KMS-11 (cell line): ENCODE results near the gene FAM117A.

Source experiments
- H2AFZ ChIP-seq: fragments of 200-600 bp; sonication (generic); 2 replicates; pipeline ENCODE4 v1.6.1; 2016; ENCODE audit warnings: antibody characterized with exemption, mixed run types, low read depth
- H3K27ac ChIP-seq: fragments of 200-600 bp; sonication (generic); 2 replicates; pipeline ENCODE4 v1.6.1; 2016; ENCODE audit warnings: mild to moderate bottlenecking, mixed run types
- H3K27me3 ChIP-seq: fragments of 200-600 bp; sonication (generic); 2 replicates; pipeline ENCODE4 v1.6.1; 2017; ENCODE audit warnings: mild to moderate bottlenecking, low read depth, mixed run types, moderate library complexity; ENCODE audit not compliant: insufficient read depth
- H3K36me3 ChIP-seq: fragments of 200-600 bp; sonication (generic); 2 replicates; pipeline ENCODE4 v1.6.1; 2017; ENCODE audit warnings: mild to moderate bottlenecking, mixed run types; ENCODE audit not compliant: insufficient read depth
- H3K4me1 ChIP-seq: fragments of 200-600 bp; sonication (generic); 2 replicates; pipeline ENCODE4 v1.6.1; 2016; ENCODE audit warnings: mild to moderate bottlenecking, low read depth, mixed run types; ENCODE audit not compliant: poor library complexity, severe bottlenecking
- H3K4me2 ChIP-seq: fragments of 200-600 bp; sonication (generic); 2 replicates; pipeline ENCODE4 v1.7.0; 2016; ENCODE audit warnings: mild to moderate bottlenecking, mixed run types
- H3K4me3 ChIP-seq: fragments of 200-600 bp; sonication (generic); IDR thresholded peaks from 2 replicates; pipeline ENCODE4 v1.6.1; 2017; ENCODE audit warnings: low read depth, low read length, mixed read lengths; ENCODE audit not compliant: insufficient read depth
- H3K79me2 ChIP-seq: fragments of 200-600 bp; sonication (generic); 2 replicates; pipeline ENCODE4 v1.6.1; 2016; ENCODE audit warnings: low read depth, mixed run types; ENCODE audit not compliant: insufficient read depth
- H3K9ac ChIP-seq: fragments of 200-600 bp; sonication (generic); 2 replicates; pipeline ENCODE4 v1.6.1; 2016; ENCODE audit warnings: mild to moderate bottlenecking, mixed run types
- H4K20me1 ChIP-seq: fragments of 200-600 bp; sonication (generic); 2 replicates; pipeline ENCODE4 v1.6.1; 2016; ENCODE audit warnings: mild to moderate bottlenecking, mixed run types; ENCODE audit not compliant: insufficient read depth
- CTCF ChIP-seq: fragments of 200-600 bp; sonication (generic); conservative IDR thresholded peaks from 2 replicates; pipeline ENCODE4 v1.6.1; 2017; ENCODE audit warnings: low read depth, mild to moderate bottlenecking, antibody characterized with exemption, low read length, moderate library complexity, mixed read lengths

The FAM117A gene

GRCh38 chr17:49667854-49668253, 96.1 kb downstream of the FAM117A start:
- Histone ChIP-seq H2AFZ (no peak overlapping the region), H3K79me2 (peaks cover 68% of the 10 kb centered on the region), H3K9ac (no peak overlapping the region), H3K27ac (no peak overlapping the region), H3K27me3 (no peaks in the 10 kb centered on the region), H3K36me3 (no peaks in the 10 kb centered on the region), H3K4me1 (peaks cover 4% of the 10 kb centered on the region), H3K4me3 (no peak overlapping the region), H4K20me1 (no peaks in the 10 kb centered on the region), H3K4me2 (no peak overlapping the region)
- no peak for TF ChIP-seq CTCF

- Histone ChIP-seq H4K20me1 (no peaks in the 10 kb centered on the region), H3K4me3 (no peak overlapping the region), H3K4me2 (no peak overlapping the region), H3K27ac (no peak overlapping the region), H3K9ac (no peak overlapping the region), H3K27me3 (no peaks in the 10 kb centered on the region), H2AFZ (no peak overlapping the region), H3K4me1 (peaks cover 11% of the 10 kb centered on the region), H3K79me2 (peaks cover 49% of the 10 kb centered on the region), H3K36me3 (no peaks in the 10 kb centered on the region)
- no peak for TF ChIP-seq CTCF
These were observed 99.2 kb downstream of the FAM117A start for GRCh38 chr17:49664706-49665211.
